Measurements from ENCODE around the gene TMIGD1. TPM values are rescaled to one million over a fixed set of nuclear protein-coding genes. Genes with fewer than 3 reads are reported as not detected.
A peak's percentile ranks its signal among the peaks of the same experiment; 100 is the strongest.

Gene TMIGD1
- total and polyA plus RNA-seq, 2 of the 13 experiments (the other 11 are each of a cell fraction or from before 2014, with no cell fraction given): not detected

GRCh38 chr17:30337393-30337999, 3.6 kb upstream of the TMIGD1 start (continued):
- TF ChIP-seq KIAA2018 (CRISPR knock-in tag; IDR thresholded peaks at IDR 0.05; ENCODE audit: borderline replicate concordance) (no peak), GRHL1 (CRISPR knock-in tag; conservative IDR thresholded peaks at IDR 0.05) (no peak), BORCS8-MEF2B (CRISPR knock-in tag; IDR thresholded peaks at IDR 0.05) (0 out of 2 replicates have a peak, but pooled peaks have one; percentile 47), ZNF589 (CRISPR knock-in tag; conservative IDR thresholded peaks at IDR 0.05) (no peak), NFE2L1 (CRISPR knock-in tag; IDR thresholded peaks at IDR 0.05; ENCODE audit: borderline replicate concordance) (no peak), CCAR2 (optimal IDR thresholded peaks at IDR 0.05; ENCODE audit: low read depth, low read length) (no peak), RERE (CRISPR knock-in tag; IDR thresholded peaks at IDR 0.05; ENCODE audit: low read depth) (no peak), MZF1 (CRISPR knock-in tag; IDR thresholded peaks at IDR 0.05; ENCODE audit: borderline replicate concordance) (no peak), MYNN (CRISPR knock-in tag; IDR thresholded peaks at IDR 0.05; ENCODE audit: low read depth) (no peak), ZBTB7A (CRISPR knock-in tag; IDR thresholded peaks at IDR 0.05) (no peak)
- TF ChIP-seq, protein P1, sequence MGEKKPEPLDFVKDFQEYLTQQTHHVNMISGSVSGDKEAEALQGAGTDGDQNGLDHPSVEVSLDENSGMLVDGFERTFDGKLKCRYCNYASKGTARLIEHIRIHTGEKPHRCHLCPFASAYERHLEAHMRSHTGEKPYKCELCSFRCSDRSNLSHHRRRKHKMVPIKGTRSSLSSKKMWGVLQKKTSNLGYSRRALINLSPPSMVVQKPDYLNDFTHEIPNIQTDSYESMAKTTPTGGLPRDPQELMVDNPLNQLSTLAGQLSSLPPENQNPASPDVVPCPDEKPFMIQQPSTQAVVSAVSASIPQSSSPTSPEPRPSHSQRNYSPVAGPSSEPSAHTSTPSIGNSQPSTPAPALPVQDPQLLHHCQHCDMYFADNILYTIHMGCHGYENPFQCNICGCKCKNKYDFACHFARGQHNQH (CRISPR knock-in tag; IDR thresholded peaks at IDR 0.05): peak; percentile 75; the same call in 1 of the 2 replicates
